HCT116 (cell line): Measurements from ENCODE around the gene TMEM120A. TPM values are rescaled to one million over a fixed set of nuclear protein-coding genes. Genes with fewer than 3 reads are reported as not detected.

Source experiments
- ATAC-seq: fragments of 200-7000 bp; cut with Tn5 transposase; 2 replicates; pipeline ENCODE4 v1.9.1; 2020; ENCODE audit warnings: mild to moderate bottlenecking, moderate library complexity
- BruUV-seq: library from RNA; stranded (reverse); fragments of 400-500 nt; replicated peaks from 2 replicates; lab custom pipeline; 2021; lab: Mats Ljungman, UMichigan
- CTCF ChIA-PET: fragments of 300-600 bp; sonication (Branson Sonifier 250); formaldehyde crosslinking; loops from one replicate; lab custom pipeline; 2021; ENCODE audit warnings: antibody characterized with exemption; lab: Charles Lee
- POLR2A ChIA-PET: fragments of 300-600, 350-600 bp; sonication (Branson Sonifier 250); formaldehyde crosslinking; loops from one replicate; lab custom pipeline; 2021; ENCODE audit warnings: antibody characterized with exemption; lab: Charles Lee
- RAD21 ChIA-PET, 2 experiments: fragments of 300-600 bp; sonication (Branson Sonifier 250); formaldehyde crosslinking; loops; one replicate each; lab custom pipeline; 2023; ENCODE audit warnings: low total read pairs in 2 of 2; ENCODE audit not compliant: uncharacterized antibody in 2 of 2, unreplicated experiment in 2 of 2, low non-redundant PET in 1 of 2; lab: Charles Lee
- DNase-seq: peaks from one replicate; pipeline ENCODE4 v3.0.0-alpha.2; 2010; ENCODE audit warnings: low read depth, low spot score
- H2AFZ ChIP-seq: fragments of 200-600 bp; shearing (Covaris generic), sonication (generic); 2 replicates; pipeline ENCODE4 v1.6.1; 2017; ENCODE audit warnings: low read depth, mixed run types, mixed read lengths, antibody characterized with exemption, low read length; ENCODE audit not compliant: poor library complexity, severe bottlenecking
- H3K27ac ChIP-seq: 2 replicates; pipeline ENCODE4 v1.5.1; 2012; ENCODE audit warnings: low read depth, low read length
- H3K27me3 ChIP-seq: fragments of 200-600 bp; sonication (generic); 2 replicates; pipeline ENCODE4 v1.6.1; 2016; ENCODE audit warnings: mixed run types, low read length, mixed read lengths; ENCODE audit not compliant: insufficient read depth
- H3K36me3 ChIP-seq, 2 experiments: fragments of 200-500 bp in 1 of 2; fragments of 200-600 bp in 1 of 2; sonication (Bioruptor generic) in 1 of 2; sonication (generic) in 1 of 2; 2 replicates each; pipeline versions ENCODE4 v1.5.1 to v1.6.1; 2014 to 2016; ENCODE audit warnings: low read length in 2 of 2, inconsistent platforms in 1 of 2, mixed read lengths in 1 of 2, mixed run types in 1 of 2; ENCODE audit not compliant: insufficient read depth in 2 of 2, control insufficient read depth in 1 of 2
- H3K4me1 ChIP-seq, 2 experiments: fragments of 200-600 bp in 1 of 2; sonication (generic) in 1 of 2; 2 replicates each; pipeline versions ENCODE4 v1.5.1 to v1.6.1; 2012 to 2017; ENCODE audit warnings: low read length in 2 of 2, inconsistent platforms in 1 of 2, mild to moderate bottlenecking in 1 of 2, mixed read lengths in 1 of 2, mixed run types in 1 of 2, moderate library complexity in 1 of 2; ENCODE audit not compliant: insufficient read depth in 2 of 2, control insufficient read depth in 1 of 2
- H3K4me2 ChIP-seq: fragments of 200-600 bp; sonication (generic); 2 replicates; pipeline ENCODE4 v1.6.1; 2017; ENCODE audit warnings: mixed run types, low read length, mixed read lengths
- H3K4me3 ChIP-seq, 2 experiments: fragments of 200-600 bp in 1 of 2; sonication (generic) in 1 of 2; replicated peaks in 1 of 2; 2 replicates each; pipeline ENCODE4 v1.5.1; 2011 to 2016; ENCODE audit warnings: low read length in 2 of 2, control low read depth in 1 of 2, low read depth in 1 of 2, mild to moderate bottlenecking in 1 of 2, mixed read lengths in 1 of 2, mixed run types in 1 of 2
- H3K79me2 ChIP-seq: fragments of 200-600 bp; sonication (generic); 2 replicates; pipeline ENCODE4 v1.6.1; 2017; ENCODE audit warnings: mild to moderate bottlenecking, mixed run types, low read length, moderate library complexity, mixed read lengths; ENCODE audit not compliant: insufficient read depth
- H3K9ac ChIP-seq: fragments of 200-600 bp; sonication (generic); 2 replicates; pipeline ENCODE4 v1.6.1; 2016; ENCODE audit warnings: low read length, mixed read lengths
- H3K9me2 ChIP-seq: fragments of 200-600 bp; sonication (generic), shearing (Covaris generic); 2 replicates; pipeline ENCODE4 v1.6.1; 2017; ENCODE audit warnings: mixed run types, mild to moderate bottlenecking, moderate library complexity; ENCODE audit not compliant: insufficient read depth
- H3K9me3 ChIP-seq, 2 experiments: fragments of 200-500 bp in 1 of 2; fragments of 200-600 bp in 1 of 2; sonication (Bioruptor generic) in 1 of 2; sonication (generic) in 1 of 2; 2 replicates each; pipeline ENCODE4 v1.6.1; 2014 to 2017; ENCODE audit warnings: low read length in 2 of 2, mixed read lengths in 2 of 2, inconsistent platforms in 1 of 2, low read depth in 1 of 2, mild to moderate bottlenecking in 1 of 2, mixed run types in 1 of 2, moderate library complexity in 1 of 2; ENCODE audit not compliant: control insufficient read depth in 1 of 2, insufficient read depth in 1 of 2
- H4K20me1 ChIP-seq: fragments of 200-600 bp; sonication (generic), shearing (Covaris generic); 2 replicates; pipeline ENCODE4 v1.6.1; 2017; ENCODE audit warnings: mixed run types, mild to moderate bottlenecking, moderate library complexity; ENCODE audit not compliant: insufficient read depth
- CBX3 ChIP-seq: IDR thresholded peaks from 2 replicates; pipeline ENCODE4 v1.6.1; 2012; ENCODE audit warnings: low read depth
- CEBPB ChIP-seq: IDR thresholded peaks from 2 replicates; pipeline ENCODE4 v1.6.1; 2012; ENCODE audit warnings: low read depth
- EGR1 ChIP-seq: IDR thresholded peaks from 2 replicates; pipeline ENCODE4 v1.6.1; 2012; ENCODE audit warnings: low read depth
- ELF1 ChIP-seq: IDR thresholded peaks from 2 replicates; pipeline ENCODE4 v1.6.1; 2012; ENCODE audit warnings: low read depth, borderline replicate concordance
- EZH2phosphoT487 ChIP-seq: fragments of 200-600 bp; IDR thresholded peaks from 2 replicates; pipeline ENCODE4 v1.6.1; 2018; ENCODE audit warnings: antibody characterized with exemption, borderline replicate concordance
- FOSL1 ChIP-seq: IDR thresholded peaks from 2 replicates; pipeline ENCODE4 v1.6.1; 2012; ENCODE audit warnings: low read depth
- RAD21 ChIP-seq: IDR thresholded peaks from 2 replicates; pipeline ENCODE4 v1.6.1; 2012; ENCODE audit warnings: low read depth, mild to moderate bottlenecking
- SIN3A ChIP-seq: IDR thresholded peaks from 2 replicates; pipeline ENCODE4 v1.6.1; 2012; ENCODE audit warnings: low read depth
- SP1 ChIP-seq: IDR thresholded peaks from 2 replicates; pipeline ENCODE4 v1.6.1; 2012; ENCODE audit warnings: low read depth
- TCF7L2 ChIP-seq: IDR thresholded peaks from 2 replicates; pipeline ENCODE4 v1.7.0; 2011; ENCODE audit warnings: borderline replicate concordance, inconsistent platforms; ENCODE audit not compliant: insufficient read depth, insufficient read length; ENCODE audit errors: extremely low read depth
- ZNF274 ChIP-seq: fragments of 200-500 bp; sonication (Bioruptor generic); IDR thresholded peaks from 2 replicates; pipeline ENCODE4 v1.6.1; 2014; ENCODE audit warnings: mild to moderate bottlenecking, low read depth, low read length, inconsistent platforms
- intact Hi-C: fragments of 100-400 bp; cut with micrococcal nuclease; formaldehyde crosslinking; loops from 2 replicates; pipeline ENCODE4 v1.10.0; 2022
- total RNA-seq: library from RNA; stranded (reverse); gene quantifications from one replicate; pipeline ENCODE4 v1.2.1, GENCODE V29; 2021; ENCODE audit not compliant: unreplicated experiment
- TF ChIP-seq, protein P1 (sequence below), 3 experiments: fragments of 200-600 bp in 1 of 3; sonication (generic) in 1 of 3; IDR thresholded peaks in 2 of 3; conservative IDR thresholded peaks in 1 of 3; 2 replicates each; pipeline ENCODE4 v1.5.1; 2012 to 2017; ENCODE audit warnings: low read depth in 2 of 3, low read length in 2 of 3, antibody characterized with exemption in 1 of 3, borderline replicate concordance in 1 of 3, control low read depth in 1 of 3, mild to moderate bottlenecking in 1 of 3, mixed read lengths in 1 of 3, mixed run types in 1 of 3, moderate library complexity in 1 of 3; ENCODE audit not compliant: insufficient read depth in 1 of 3
- TF ChIP-seq, protein P2 (sequence below): IDR thresholded peaks from 2 replicates; pipeline ENCODE4 v1.6.1; 2011; ENCODE audit warnings: mild to moderate bottlenecking, low read length, moderate library complexity; ENCODE audit not compliant: insufficient replicate concordance; ENCODE audit errors: extremely low read depth
- TF ChIP-seq, protein P3 (sequence below): IDR thresholded peaks from 2 replicates; pipeline ENCODE4 v1.6.1; 2012
- TF ChIP-seq, protein P4 (sequence below): IDR thresholded peaks from 2 replicates; pipeline ENCODE4 v1.6.1; 2012; ENCODE audit warnings: low read depth

Gene TMEM120A
- total RNA-seq, 1 experiment from 2014 or later, result 25.9 TPM

DNA sequence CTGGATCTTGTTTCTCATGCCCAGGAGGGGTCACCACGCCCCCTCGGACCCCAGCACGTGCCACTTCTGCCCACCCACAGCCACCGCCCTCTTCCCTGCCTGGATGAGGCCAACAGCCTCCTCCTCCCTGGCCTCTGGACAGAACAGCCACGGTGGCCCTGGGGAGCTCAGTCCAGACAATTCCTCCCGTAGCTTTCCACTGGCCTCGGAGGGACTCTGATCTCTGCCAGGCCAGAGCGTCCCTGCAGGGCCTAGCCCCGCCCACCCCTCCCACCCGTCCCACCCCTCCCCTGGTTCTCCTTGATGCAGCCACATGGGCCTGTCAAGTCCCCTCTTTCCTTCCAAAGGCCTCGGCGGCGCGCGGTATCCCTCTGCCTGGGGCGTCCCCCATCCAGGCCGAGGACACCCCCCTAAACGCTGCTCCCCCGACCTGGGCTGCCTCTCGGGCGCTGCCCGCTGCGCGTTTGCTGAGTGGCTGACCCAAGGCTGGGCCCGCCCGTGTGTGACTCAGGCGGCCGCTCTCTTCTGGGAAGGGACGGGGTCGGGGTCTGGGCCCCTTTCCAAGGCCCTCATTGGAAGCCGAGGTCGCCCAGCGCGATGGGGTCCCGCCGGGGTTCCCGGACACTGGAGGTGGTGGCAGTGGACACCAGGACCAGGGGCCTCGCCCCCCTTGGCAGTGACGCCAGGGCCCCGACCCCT is 557 bp downstream of the TMEM120A start:
- intact Hi-C loops, result no loop called here
- H3K36me3 ChIP-seq, result no peaks in the 10 kb centered on the region
- ChIA-PET RAD21 (no interaction called here), POLR2A (interaction anchor here (0.9 kb wide), 1 partner anchor 127 kb away, joined by 3 read pairs; no protein-coding TSS in a partner anchor), CTCF (interaction anchor here (1.4 kb wide), 1 partner anchor 26 kb away, joined by 5 read pairs; no protein-coding TSS in a partner anchor)
- H3K27me3 ChIP-seq, result no peaks in the 10 kb centered on the region
- TF ChIP-seq, protein P1, sequence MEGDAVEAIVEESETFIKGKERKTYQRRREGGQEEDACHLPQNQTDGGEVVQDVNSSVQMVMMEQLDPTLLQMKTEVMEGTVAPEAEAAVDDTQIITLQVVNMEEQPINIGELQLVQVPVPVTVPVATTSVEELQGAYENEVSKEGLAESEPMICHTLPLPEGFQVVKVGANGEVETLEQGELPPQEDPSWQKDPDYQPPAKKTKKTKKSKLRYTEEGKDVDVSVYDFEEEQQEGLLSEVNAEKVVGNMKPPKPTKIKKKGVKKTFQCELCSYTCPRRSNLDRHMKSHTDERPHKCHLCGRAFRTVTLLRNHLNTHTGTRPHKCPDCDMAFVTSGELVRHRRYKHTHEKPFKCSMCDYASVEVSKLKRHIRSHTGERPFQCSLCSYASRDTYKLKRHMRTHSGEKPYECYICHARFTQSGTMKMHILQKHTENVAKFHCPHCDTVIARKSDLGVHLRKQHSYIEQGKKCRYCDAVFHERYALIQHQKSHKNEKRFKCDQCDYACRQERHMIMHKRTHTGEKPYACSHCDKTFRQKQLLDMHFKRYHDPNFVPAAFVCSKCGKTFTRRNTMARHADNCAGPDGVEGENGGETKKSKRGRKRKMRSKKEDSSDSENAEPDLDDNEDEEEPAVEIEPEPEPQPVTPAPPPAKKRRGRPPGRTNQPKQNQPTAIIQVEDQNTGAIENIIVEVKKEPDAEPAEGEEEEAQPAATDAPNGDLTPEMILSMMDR (IDR thresholded peaks at IDR 0.05 in 2 of 3, conservative IDR thresholded peaks at IDR 0.05 in 1 of 3; ENCODE audit: borderline replicate concordance in 1 of 3, insufficient read depth in 1 of 3, low read depth in 2 of 3, low read length in 2 of 3), result no peak
- TF ChIP-seq, protein P2, sequence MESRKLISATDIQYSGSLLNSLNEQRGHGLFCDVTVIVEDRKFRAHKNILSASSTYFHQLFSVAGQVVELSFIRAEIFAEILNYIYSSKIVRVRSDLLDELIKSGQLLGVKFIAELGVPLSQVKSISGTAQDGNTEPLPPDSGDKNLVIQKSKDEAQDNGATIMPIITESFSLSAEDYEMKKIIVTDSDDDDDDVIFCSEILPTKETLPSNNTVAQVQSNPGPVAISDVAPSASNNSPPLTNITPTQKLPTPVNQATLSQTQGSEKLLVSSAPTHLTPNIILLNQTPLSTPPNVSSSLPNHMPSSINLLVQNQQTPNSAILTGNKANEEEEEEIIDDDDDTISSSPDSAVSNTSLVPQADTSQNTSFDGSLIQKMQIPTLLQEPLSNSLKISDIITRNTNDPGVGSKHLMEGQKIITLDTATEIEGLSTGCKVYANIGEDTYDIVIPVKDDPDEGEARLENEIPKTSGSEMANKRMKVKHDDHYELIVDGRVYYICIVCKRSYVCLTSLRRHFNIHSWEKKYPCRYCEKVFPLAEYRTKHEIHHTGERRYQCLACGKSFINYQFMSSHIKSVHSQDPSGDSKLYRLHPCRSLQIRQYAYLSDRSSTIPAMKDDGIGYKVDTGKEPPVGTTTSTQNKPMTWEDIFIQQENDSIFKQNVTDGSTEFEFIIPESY, result no peak
- TF ChIP-seq TCF7L2, result no peak
- TF ChIP-seq EGR1, result no peak
- TF ChIP-seq SIN3A, result no peak
- no peak for TF ChIP-seq CBX3
- no peak for TF ChIP-seq EZH2phosphoT487
- TF ChIP-seq ZNF274, result no peak
- no peak for TF ChIP-seq SP1
- TF ChIP-seq CEBPB, result no peak
- TF ChIP-seq ELF1, result no peak
- no peak for TF ChIP-seq RAD21
- TF ChIP-seq, protein P3, sequence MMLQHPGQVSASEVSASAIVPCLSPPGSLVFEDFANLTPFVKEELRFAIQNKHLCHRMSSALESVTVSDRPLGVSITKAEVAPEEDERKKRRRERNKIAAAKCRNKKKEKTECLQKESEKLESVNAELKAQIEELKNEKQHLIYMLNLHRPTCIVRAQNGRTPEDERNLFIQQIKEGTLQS, result no peak
- no peak for TF ChIP-seq FOSL1
- TF ChIP-seq, protein P4, sequence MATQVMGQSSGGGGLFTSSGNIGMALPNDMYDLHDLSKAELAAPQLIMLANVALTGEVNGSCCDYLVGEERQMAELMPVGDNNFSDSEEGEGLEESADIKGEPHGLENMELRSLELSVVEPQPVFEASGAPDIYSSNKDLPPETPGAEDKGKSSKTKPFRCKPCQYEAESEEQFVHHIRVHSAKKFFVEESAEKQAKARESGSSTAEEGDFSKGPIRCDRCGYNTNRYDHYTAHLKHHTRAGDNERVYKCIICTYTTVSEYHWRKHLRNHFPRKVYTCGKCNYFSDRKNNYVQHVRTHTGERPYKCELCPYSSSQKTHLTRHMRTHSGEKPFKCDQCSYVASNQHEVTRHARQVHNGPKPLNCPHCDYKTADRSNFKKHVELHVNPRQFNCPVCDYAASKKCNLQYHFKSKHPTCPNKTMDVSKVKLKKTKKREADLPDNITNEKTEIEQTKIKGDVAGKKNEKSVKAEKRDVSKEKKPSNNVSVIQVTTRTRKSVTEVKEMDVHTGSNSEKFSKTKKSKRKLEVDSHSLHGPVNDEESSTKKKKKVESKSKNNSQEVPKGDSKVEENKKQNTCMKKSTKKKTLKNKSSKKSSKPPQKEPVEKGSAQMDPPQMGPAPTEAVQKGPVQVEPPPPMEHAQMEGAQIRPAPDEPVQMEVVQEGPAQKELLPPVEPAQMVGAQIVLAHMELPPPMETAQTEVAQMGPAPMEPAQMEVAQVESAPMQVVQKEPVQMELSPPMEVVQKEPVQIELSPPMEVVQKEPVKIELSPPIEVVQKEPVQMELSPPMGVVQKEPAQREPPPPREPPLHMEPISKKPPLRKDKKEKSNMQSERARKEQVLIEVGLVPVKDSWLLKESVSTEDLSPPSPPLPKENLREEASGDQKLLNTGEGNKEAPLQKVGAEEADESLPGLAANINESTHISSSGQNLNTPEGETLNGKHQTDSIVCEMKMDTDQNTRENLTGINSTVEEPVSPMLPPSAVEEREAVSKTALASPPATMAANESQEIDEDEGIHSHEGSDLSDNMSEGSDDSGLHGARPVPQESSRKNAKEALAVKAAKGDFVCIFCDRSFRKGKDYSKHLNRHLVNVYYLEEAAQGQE, result no peak
- no peaks in the 10 kb centered on the region for H3K79me2 ChIP-seq
- peak overlapping the region; percentile 57; the same call in 1 of the 2 replicates for H3K27ac ChIP-seq
- H3K9me3 ChIP-seq, result no peaks in the 10 kb centered on the region
- peak overlapping the region; percentile 26 for H2AFZ ChIP-seq
- DNase-seq (no peak), ATAC-seq (peak; percentile 42)
- no peaks in the 10 kb centered on the region for H3K9me2 ChIP-seq
- H3K9ac ChIP-seq, result peak overlapping the region; percentile 69
- H4K20me1 ChIP-seq, result no peaks in the 10 kb centered on the region
- TSS peak; percentile 45 for BruUV-seq
- peak overlapping the region; percentile 75 to 82 for H3K4me3 ChIP-seq
- peak overlapping the region; percentile 98 for H3K4me2 ChIP-seq
- H3K4me1 ChIP-seq, result peaks cover 24 to 38% of the 10 kb centered on the region in 2 experiments; a peak in 3 of 4 replicates
